SK-N-SH treated with all-trans-retinoic acid at 6 μM for 48 hours (cell line): ENCODE results near the gene FGFR4.

ENCODE experiments used
- ATAC-seq: fragments of 200-7000 bp; cut with Tn5 transposase; 3 replicates; pipeline ENCODE4 v1.9.1; 2020; ENCODE audit warnings: mild to moderate bottlenecking, moderate library complexity
- ZNF565 ChIP-seq: fragments of 450-650 bp; formaldehyde crosslinking; conservative IDR thresholded peaks from 2 replicates; pipeline ENCODE4 v1.5.0; 2020; ENCODE audit warnings: low read depth, mild to moderate bottlenecking, moderate library complexity
- TF ChIP-seq, protein P1 (sequence below): fragments of 250-450 bp; sonication (Bioruptor Pico); IDR thresholded peaks from 2 replicates; pipeline ENCODE4 v1.8.0; 2020; ENCODE audit warnings: mild to moderate bottlenecking, moderate library complexity, borderline replicate concordance

Gene FGFR4

GRCh38 chr5:177146891-177147638 lies 60.4 kb downstream of the FGFR4 start:
- TF ChIP-seq, protein P1, sequence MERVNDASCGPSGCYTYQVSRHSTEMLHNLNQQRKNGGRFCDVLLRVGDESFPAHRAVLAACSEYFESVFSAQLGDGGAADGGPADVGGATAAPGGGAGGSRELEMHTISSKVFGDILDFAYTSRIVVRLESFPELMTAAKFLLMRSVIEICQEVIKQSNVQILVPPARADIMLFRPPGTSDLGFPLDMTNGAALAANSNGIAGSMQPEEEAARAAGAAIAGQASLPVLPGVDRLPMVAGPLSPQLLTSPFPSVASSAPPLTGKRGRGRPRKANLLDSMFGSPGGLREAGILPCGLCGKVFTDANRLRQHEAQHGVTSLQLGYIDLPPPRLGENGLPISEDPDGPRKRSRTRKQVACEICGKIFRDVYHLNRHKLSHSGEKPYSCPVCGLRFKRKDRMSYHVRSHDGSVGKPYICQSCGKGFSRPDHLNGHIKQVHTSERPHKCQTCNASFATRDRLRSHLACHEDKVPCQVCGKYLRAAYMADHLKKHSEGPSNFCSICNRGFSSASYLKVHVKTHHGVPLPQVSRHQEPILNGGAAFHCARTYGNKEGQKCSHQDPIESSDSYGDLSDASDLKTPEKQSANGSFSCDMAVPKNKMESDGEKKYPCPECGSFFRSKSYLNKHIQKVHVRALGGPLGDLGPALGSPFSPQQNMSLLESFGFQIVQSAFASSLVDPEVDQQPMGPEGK (CRISPR knock-in tag): no peak
- no peak for TF ChIP-seq ZNF565 (CRISPR knock-in tag)
- TF ChIP-seq, all 23 proteins: peak for 0
- no peak for ATAC-seq
